DMS 273 (cell line): ENCODE data around the gene OTOA.
"Not testable (repeated sequence)": the region's sequence is repeated elsewhere in the genome, so short reads cannot be mapped to it uniquely, and the experiment has no call there.

Experiments used
- DNase-seq: peaks from one replicate; lab custom pipeline; 2025; ENCODE audit not compliant: unreplicated experiment; lab: John Stamatoyannopoulos, UW

The OTOA gene

DNA sequence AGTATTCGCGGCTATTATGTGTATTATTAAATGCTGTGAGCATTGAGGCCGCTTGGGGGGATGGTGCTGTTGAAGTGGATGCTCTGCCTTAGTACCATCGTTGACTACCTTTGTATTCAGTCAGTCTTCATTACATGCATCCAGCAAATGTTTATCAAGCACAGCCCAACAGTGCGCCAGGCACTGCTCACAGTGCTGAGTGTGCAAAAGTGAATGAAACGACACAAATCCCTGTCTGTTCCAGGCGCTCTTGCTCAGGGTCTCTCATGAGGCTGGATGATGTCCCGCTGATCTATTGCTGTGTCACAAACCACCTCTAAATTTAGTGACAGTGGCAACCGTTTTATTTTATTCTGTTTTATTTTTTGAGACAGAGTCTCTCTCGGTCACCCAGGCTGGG, 53.8 kb downstream of the OTOA start:
- no peak for DNase-seq

DNA sequence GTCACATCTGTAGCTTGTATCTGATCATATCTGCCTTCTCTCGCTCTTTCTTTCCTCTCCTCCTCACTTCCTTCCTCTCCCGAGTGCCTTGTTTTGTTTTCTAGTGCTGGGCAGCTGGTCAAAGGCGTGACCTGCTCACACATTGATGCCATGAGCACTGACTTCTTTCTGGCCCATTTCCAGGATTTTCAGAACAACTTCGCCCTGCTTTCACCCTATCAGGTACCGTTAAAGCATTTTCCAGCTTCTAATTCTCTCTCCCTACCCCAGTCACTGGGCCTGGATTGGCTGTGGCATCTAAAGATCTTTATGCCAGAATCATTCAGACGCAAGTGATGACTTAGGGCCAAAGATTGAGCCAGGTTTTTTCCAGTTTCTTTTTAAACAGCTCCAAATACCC, 55.5 kb downstream of the OTOA start:
- peak; percentile 9 for DNase-seq

DNA sequence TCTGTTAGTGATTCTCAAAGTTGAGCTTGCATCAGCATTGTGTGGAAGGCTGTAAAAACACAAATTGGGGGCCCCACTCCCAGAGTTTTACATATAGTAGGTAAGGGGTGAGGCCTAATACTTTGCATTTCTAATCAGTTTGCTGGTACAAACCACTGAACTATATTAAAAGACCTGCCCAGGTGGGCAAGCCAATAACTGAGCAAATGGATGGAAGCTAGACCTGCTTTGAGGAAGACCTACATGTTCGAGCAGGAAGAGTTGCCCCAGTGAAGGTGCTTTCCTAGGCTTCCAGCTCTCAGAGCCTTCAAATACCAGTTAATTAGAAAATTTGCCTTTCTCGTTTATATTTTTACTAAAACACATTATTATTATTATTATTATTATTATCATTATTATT, 56.8 kb downstream of the OTOA start:
- no peak for DNase-seq

DNA sequence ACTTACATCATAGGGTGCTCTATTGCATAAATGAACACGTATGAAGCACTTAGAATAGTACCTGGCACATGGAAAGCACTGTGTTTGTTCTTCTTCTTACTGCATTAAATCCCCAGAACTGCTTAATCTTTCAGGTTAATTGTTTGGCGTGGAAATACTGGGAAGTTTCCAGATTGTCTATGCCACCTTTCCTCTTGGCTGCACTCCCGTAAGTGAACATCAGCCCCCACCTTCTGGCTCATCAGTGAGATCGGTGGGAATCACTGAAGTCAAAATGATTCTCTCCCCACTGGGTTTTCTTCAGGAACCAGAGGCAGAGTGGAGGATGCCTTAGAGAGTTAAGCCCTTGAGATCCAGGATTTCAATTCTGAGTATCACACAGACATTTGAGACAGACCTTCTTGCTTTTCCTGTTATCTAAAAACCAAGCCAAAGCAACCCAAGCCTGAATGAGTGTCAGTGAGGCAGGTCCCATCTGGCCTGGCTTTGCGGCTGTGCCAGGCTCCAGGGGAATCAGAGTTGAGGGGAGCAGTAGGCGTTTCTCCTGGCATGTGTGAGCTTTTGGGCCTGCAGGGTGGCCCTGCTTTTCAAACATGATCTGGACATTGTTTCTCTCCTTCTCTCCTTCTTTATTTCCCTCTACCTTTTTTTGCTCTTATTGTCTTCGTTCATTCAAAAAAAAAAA, 59.1 kb downstream of the OTOA start:
- peak; percentile 57 for DNase-seq

DNA sequence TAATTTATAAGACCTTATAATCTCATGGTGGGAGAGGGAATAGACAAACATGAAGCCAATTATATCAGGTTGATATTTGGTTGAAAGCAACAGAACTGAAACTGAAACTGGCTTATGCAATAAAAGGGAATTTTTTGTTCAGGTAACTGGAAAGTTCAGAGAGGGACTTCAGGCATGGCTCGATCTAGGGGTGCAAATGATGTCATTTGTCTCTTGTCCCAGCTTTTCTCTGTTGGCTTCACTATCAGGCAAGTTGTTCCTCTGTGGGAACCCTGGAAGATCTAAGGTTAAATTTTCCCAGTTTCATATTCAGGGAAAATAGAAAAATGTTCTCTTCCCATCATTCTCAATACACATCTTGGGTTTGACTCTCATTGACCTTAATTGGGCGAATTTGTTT, 59.8 kb downstream of the OTOA start:
- DNase-seq = no peak

DNA sequence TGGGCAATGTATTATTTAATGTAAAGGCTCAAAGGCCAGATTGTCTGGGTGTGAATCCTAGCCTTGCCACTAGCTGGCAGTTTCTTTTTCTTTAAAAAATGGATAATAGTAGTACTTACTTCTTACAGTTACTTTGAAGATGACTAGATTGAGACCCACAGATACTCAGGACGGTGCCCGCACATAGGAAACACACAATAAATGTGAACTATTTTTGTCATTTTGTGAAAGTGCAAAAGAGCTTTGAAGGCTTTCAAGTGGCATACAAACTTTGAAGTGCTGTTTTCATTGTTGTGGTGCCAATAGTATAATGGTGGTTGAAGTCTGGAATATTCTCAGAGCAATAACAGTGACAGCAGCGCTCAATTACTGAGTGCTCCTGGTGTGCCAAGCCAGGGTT, 63.6 kb downstream of the OTOA start:
- DNase-seq = no peak

DNA sequence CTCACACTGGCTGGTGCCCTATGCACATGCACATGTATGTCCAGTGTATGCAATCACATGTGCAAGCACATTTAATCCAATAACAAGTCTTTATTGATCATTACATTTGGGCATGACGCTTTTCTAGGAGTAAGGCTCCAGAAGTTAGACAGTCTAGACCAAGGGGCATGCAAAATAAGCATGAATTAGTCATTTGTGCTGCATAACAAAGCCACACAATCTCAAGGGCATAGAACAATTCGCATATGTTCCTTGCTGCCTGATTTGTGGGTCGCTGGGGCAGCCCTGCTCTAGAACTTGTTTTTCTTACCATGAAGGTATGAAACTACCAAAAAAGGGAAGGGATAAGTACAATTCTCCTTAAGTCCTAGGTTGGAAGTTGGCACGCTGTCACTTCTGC, 67.5 kb downstream of the OTOA start:
- not testable (repeated sequence) for DNase-seq

DNA sequence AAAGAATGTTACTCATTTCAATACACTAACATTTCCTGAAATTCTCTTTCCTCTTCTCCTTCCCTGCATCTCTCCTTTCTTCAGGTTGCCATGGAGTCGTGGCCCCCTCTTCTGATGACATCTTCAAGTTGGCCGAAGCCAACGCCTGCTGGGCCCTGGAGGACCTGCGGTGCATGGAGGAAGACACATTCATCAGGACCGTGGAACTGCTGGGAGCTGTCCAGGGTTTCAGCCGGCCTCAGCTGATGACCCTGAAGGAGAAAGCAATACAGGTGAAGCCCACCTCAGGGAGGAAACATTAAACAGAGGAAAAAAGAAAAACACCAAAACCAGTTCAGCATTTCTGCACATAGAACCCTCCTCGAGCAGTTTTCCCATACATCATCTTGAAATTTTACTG, 76.9 kb downstream of the OTOA start:
- DNase-seq = not testable (repeated sequence)

DNA sequence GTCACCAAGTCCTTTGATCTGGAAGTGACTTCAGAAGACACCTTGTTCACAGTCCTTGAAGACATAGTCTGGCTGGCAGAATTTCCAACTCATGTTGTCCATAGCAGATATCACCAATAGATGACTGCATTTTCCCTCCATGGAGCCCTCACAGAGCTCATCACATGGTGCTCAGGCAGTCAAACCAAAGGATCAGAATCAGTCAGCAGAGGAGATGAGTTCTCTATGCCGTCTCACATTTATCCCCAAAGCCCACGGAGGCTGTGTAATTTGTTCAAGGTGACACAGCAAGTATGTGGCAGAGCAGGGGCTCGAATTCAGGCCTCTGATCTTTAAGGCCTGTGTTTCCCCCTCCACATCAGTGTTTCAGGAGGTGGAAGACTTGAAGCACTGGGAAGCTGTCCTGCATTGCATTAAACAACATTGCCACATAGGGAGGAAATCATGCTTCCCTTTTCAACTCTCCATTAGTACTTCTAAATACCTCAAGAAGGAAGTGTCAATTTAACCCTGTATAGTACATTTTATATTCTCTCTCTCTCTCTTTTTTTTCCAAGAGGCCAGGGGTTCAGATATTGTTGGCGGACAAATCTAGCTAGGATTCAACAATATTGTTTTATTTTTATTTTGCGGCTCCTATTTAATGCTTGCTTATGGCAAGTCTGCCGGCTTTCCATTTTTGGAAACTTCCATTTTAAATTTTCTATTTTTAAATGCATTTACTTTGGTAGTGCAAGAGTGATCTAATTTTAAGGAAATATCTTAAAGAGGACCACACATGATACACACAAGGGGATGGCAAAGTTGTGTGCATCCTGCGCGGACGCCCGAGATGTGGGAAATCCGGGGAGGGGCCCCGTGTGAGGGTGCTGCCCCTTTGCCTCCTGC, 92.7 kb downstream of the OTOA start:
- DNase-seq = not testable (repeated sequence)

DNA sequence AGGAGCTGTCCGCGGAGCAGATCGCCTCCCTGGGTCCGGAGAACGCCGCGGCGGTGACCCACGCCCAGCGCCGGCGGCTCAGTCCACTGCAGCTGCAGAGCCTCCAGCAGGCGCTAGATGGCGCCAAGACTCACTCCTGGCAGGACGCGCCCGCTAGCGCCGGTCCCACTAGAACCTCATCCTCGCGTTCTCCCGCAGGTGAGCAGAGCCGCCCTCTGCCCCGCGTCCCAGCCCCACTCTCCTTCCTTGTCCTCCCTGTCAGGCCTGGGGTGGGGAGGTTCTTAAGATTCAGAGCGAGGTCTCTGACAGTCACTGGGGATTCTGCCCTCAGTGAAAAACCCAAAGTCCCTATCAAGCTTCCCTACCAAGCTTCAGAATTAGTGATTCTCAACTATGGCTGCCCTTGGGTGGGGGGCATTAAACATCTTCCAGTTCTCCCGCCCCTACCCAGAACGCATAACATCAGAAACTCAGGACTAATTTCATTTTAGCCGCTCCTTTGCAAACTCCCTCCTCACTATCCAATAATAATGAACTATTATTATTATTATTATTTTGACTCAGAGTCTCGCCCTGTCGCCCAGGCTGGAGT, 93.4 kb downstream of the OTOA start:
- not testable (repeated sequence) for DNase-seq

DNA sequence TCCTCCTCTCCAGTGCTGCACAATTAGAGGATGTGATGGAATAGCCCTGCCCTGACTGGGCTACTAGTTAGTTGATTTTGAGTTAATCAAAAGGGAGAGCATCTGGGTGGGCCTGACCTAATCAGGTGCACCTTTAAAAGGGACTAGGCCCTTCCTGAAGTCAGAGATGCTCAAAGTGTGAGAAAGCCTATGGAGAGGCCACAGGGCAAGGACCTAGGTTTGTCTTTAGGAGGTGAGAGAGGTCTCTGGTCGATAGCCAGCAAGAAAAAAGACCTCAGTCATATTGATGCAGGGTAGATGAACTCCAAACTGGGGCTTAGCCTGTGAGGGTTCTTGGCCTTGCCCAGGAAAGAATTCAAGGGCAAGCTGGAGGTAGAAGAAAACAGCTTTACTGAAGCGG, 104.5 kb downstream of the OTOA start:
- DNase-seq = not testable (repeated sequence)

DNA sequence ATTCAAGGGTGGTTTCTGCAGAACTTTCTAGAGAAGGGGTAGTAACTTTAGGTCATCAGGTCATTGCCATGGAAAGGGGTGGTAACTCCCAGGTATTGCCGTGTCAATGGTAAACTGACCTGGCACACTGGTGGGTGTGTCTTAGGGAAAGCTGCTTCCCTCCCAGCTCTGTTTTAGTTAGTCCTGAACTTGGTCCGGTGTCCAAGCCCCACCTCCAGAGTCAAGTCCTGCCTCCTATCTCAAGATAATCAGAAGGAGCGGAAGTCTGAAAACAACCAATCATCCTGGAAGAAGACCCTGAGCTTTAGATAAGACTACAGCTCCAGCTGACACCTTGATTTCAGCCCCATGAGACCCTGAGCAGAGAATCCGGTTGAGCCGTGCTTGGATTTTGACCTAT, 105.0 kb downstream of the OTOA start:
- DNase-seq = not testable (repeated sequence)

DNA sequence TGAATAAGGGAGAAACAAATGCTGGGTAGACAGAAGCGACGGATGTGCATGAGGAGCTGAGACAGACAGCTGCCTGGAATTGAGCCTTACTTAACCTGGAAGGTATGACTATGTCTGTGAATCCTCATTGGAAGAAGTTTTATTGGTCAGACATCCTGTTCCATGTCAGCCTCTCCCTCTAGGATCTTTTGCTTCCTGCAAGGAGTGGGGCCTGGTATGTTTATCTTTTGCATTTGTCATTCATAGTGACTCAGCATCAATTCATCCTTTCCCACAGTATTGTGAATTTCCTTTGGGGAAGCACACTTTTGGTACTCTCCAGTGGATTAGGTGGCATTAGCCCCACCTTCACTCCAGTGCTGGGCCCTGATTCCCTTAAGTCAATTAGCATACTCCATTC, 105.5 kb downstream of the OTOA start:
- DNase-seq = not testable (repeated sequence)

DNA sequence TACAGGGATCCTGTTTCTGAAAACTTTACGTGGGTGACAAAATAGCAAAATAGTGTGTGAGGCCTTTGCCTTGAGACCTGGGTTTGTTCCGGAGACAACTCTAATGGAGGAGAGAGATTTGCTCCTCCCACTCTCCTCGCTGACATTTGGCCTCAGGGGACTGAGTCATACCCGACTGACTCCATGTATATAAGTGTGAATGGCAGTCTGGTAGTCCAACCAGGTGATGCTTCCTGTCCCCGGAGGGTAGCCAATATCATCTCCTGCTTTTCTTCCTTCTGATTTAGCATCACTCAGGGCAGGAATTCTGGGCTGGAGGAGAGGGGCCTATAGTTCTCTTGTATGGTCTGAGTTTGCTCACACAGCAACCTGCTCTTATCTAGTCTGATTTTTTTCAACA, 106.8 kb downstream of the OTOA start:
- DNase-seq = not testable (repeated sequence)

DNA sequence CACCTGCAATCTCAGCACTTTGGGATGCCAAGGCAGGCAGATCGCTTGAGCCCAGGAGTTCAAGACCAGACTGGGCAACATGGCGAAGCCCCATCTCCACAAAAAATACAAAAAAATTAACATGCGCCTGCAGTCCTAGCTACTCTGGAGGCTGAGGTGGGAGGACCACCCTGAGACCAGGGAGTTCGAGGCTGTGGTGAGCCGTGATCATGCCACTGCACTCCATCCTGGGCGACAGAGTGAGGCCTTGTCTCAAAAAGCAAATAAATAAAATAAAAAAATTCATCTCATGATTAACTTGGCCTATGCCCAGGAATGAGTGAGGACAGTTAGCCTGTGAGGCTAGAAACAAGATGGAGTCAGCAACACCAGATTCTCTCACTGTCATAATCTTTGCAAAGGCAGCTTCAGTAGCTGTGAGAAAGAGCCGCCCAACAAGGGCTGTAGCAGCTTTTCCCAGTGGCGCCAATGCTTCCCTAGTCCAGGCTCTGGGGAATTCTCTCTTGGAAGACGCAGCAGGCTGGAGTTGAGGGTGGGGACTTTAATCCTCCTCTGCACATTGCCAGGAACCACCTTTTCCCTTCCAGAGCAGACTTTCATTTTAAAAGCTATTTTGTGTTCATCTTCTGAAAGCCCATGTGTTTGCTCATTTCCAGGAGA, 108.9 kb downstream of the OTOA start:
- DNase-seq = peak; percentile 4

DNA sequence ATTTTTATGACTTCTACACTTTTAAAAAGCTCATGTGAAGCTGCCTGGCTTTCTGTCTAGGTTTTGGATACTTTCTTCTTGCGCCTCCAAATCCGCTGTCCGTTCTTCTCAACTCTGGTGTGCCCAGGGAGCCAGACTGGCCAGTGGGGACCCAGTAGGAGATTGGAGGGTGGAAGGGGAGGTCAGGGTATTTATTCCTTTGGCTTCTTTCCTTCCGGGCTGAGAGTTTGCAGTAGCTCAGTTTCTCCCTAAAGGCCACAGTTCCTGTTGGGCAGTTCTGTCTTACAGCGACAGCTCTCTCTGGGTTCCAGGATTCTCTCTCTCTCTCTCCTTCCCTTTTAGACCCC, 109.4 kb downstream of the OTOA start:
- DNase-seq = not testable (repeated sequence)

DNA sequence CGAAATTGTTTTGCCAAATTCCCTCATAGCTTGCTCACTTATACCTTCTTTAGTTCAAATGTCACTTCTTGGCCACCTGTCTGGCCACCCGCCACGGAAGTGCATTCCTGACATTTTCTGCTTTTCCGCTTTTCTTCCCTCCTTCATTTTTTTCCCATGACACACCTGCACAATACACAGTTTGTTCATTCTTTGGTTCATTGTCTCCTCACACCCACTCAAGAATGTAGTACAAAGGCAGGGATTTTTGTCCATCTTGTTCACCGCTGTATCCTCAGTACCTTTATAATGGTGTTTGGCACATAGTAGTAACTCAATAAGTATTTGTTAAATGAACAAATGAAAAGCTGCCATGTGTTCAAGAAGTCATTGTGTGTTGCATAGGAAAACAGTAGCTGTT, 116.8 kb downstream of the OTOA start:
- DNase-seq = not testable (repeated sequence)

DNA sequence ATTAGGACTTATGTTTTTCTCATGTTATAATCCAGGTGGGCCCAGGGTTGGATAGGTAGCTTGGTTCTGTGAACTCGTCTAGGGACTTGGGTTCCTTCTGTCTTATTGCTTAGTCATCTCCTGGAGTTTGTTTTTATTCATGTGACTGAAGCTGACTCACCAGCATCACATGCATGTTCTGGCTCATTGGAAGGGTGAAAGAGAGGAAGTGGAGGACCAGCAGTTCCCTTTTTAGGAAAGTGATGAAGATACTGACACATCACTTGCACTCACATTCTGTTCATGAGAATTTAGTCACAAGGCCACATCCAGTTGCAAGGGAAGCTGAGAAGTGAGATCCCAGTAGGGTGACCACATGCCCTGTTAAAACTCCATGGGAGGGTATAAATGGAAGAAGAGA, 126.7 kb downstream of the OTOA start:
- DNase-seq = not testable (repeated sequence)

DNA sequence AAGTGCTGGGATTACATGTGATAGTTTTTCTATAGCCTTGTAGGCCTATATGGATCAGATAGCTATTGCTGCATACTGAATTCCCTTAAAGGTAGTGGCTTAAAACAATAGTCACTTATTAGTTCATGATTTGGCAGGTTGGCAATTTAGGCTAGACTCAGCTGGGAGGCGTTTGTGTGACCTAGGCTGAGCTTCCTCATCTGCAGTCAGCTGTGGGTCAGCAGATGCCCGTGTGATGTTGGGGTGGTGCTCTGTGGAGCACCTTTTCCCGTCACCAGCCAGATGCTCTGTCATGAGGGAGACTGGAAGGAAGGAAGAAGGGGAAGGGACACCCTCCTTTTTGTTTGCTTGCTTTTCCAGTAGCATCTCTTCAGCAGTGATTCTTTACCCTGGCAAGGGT, 129.5 kb downstream of the OTOA start:
- not testable (repeated sequence) for DNase-seq

DNA sequence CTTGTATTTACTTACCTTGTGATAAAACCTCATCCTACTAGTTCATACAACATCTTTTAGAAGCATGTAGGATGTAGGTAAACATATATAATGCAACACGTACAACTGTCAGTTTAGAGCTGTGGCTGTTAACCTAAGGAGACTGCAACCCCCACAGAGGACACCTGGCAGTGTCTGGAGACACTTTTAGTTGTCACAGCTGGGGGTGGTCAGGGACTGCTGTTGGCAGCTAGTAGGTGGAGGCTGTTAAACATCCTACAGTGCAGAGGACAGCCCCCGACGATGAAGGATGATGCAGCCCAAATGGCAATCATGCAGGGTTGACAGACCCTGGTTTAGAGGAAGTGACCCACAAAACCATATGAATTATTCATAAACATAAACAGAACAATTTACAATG, 134.8 kb downstream of the OTOA start:
- not testable (repeated sequence) for DNase-seq

DNA sequence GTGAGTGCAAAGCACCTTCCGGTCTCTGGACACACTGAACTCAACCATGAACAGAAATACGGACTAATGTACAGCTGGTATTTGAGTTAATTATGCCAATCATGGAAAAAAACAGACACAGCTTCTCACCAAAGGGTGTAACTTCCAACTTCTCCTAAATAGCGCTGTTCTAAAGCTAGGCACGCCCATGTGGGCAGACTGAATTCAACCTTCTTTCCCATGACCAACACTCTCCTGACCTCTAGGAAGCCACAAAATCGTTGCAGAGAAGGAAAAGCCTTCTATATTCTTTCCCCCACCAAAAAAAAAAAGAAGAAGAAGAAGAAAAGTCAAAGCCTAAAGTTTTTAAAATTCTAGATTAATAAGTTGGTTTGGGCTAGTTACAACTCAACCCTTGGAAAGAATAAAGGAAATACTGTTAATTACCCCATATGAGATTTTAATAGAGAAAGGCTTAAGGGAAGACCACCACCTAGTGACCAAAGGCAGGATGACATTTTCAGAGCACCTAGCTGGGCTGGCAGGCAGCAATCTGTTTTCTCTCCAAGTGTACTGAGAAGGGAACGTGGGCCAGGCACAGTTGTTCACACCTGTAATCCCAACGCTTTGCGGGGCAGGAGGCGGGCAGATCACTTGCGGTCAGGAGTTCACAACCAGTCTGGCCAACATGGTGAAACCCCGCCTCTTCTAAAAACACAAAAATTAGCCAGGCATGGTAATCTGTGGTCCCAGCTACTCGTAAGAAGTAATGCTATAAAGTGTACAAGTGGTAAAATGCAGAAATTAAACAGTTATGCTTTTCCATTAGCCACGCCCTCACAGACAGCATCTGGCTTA, 138.0 kb downstream of the OTOA start:
- DNase-seq = peak; percentile 66
